B cell (primary cell): ENCODE measurements around the gene NAPB.

ENCODE experiments used
- CTCF ChIP-seq: fragments of 200-600 bp; IDR thresholded peaks from one replicate; pipeline ENCODE4 v1.8.0; 2022; ENCODE audit warnings: antibody characterized with exemption, mild to moderate bottlenecking
- EZH2 ChIP-seq: IDR thresholded peaks from 2 replicates; pipeline ENCODE4 v1.6.1; 2012; ENCODE audit warnings: borderline replicate concordance, low read depth, mild to moderate bottlenecking, moderate library complexity, low read length; ENCODE audit not compliant: insufficient read depth, poor library complexity, severe bottlenecking

GRCh38 chr20:23368316-23369071 lies 52.8 kb downstream of the NAPB start:
- TF ChIP-seq CTCF (no peak), EZH2 (no peak)
